Measurements from ENCODE around the gene MEIKIN.

The MEIKIN gene

GRCh38 chr5:131984956-131985665, 39.6 kb upstream of the MEIKIN start:
- Histone ChIP-seq H3K9me3 (ENCODE audit: insufficient read depth, low read depth, low read length) (no peaks in the 10 kb centered on the region), H3K36me3 (ENCODE audit: insufficient read depth, low read length) (no peaks in the 10 kb centered on the region), H3K9ac (ENCODE audit: low read depth, low read length) (no peak overlapping the region), H3K27me3 (ENCODE audit: insufficient read depth, low read length) (no peaks in the 10 kb centered on the region), H3K4me1 (ENCODE audit: insufficient read depth, low read length) (no peaks in the 10 kb centered on the region), H3K4me3 (ENCODE audit: low read length) (no peak overlapping the region), H3K27ac (ENCODE audit: low read depth, low read length) (no peak overlapping the region)
- WGBS, result 97% methylated on average over 7 of the region's 8 CpGs

- 97% methylated on average over 2 of the region's 2 CpGs for WGBS
- H3K27ac ChIP-seq (ENCODE audit: low read depth, low read length), result no peak overlapping the region
- no peaks in the 10 kb centered on the region for H3K36me3 ChIP-seq (ENCODE audit: insufficient read depth, low read length)
- H3K9me3 ChIP-seq (ENCODE audit: insufficient read depth, low read depth, low read length), result no peaks in the 10 kb centered on the region
- H3K9ac ChIP-seq (ENCODE audit: low read depth, low read length), result no peak overlapping the region
- no peak overlapping the region for H3K4me3 ChIP-seq (ENCODE audit: low read length)
- no peaks in the 10 kb centered on the region for H3K27me3 ChIP-seq (ENCODE audit: insufficient read depth, low read length)
- no peaks in the 10 kb centered on the region for H3K4me1 ChIP-seq (ENCODE audit: insufficient read depth, low read length)
These were observed 37.8 kb upstream of the MEIKIN start for GRCh38 chr5:131983244-131983771.

- Histone ChIP-seq H3K9ac (ENCODE audit: low read depth, low read length) (no peak overlapping the region), H3K27me3 (ENCODE audit: insufficient read depth, low read length) (no peaks in the 10 kb centered on the region), H3K36me3 (ENCODE audit: insufficient read depth, low read length) (no peaks in the 10 kb centered on the region), H3K4me1 (ENCODE audit: insufficient read depth, low read length) (no peaks in the 10 kb centered on the region), H3K27ac (ENCODE audit: low read depth, low read length) (no peak overlapping the region), H3K4me3 (ENCODE audit: low read length) (no peak overlapping the region), H3K9me3 (ENCODE audit: insufficient read depth, low read depth, low read length) (no peaks in the 10 kb centered on the region)
- 93% methylated on average over 3 of the region's 4 CpGs for WGBS
These were observed 36.1 kb upstream of the MEIKIN start for GRCh38 chr5:131981516-131981915.

- Histone ChIP-seq H3K9me3 (ENCODE audit: insufficient read depth, low read depth, low read length) (no peaks in the 10 kb centered on the region), H3K36me3 (ENCODE audit: insufficient read depth, low read length) (no peaks in the 10 kb centered on the region), H3K27me3 (ENCODE audit: insufficient read depth, low read length) (no peaks in the 10 kb centered on the region), H3K4me1 (ENCODE audit: insufficient read depth, low read length) (0 out of 2 replicates have a peak, but pooled peaks cover 2% of the 10 kb centered on the region), H3K27ac (ENCODE audit: low read depth, low read length) (no peak overlapping the region), H3K9ac (ENCODE audit: low read depth, low read length) (no peak overlapping the region), H3K4me3 (ENCODE audit: low read length) (no peak overlapping the region)
- 90% methylated on average over 4 of the region's 4 CpGs for WGBS
These were observed 35.2 kb upstream of the MEIKIN start for GRCh38 chr5:131980696-131981095.

GRCh38 chr5:131979816-131980215, 34.4 kb upstream of the MEIKIN start:
- Histone ChIP-seq H3K4me3 (ENCODE audit: low read length) (no peak overlapping the region), H3K9me3 (ENCODE audit: insufficient read depth, low read depth, low read length) (no peaks in the 10 kb centered on the region), H3K4me1 (ENCODE audit: insufficient read depth, low read length) (0 out of 2 replicates have a peak, but pooled peaks cover 10% of the 10 kb centered on the region), H3K27ac (ENCODE audit: low read depth, low read length) (no peak overlapping the region), H3K9ac (ENCODE audit: low read depth, low read length) (no peak overlapping the region), H3K36me3 (ENCODE audit: insufficient read depth, low read length) (no peaks in the 10 kb centered on the region), H3K27me3 (ENCODE audit: insufficient read depth, low read length) (no peaks in the 10 kb centered on the region)
- WGBS, result 84% methylated on average over 4 of the region's 4 CpGs

- Histone ChIP-seq H3K36me3 (ENCODE audit: insufficient read depth, low read length) (no peaks in the 10 kb centered on the region), H3K4me3 (ENCODE audit: low read length) (no peak overlapping the region), H3K27me3 (ENCODE audit: insufficient read depth, low read length) (no peaks in the 10 kb centered on the region), H3K9me3 (ENCODE audit: insufficient read depth, low read depth, low read length) (no peaks in the 10 kb centered on the region), H3K9ac (ENCODE audit: low read depth, low read length) (no peak overlapping the region), H3K4me1 (ENCODE audit: insufficient read depth, low read length) (0 out of 2 replicates have a peak, but pooled peaks cover 10% of the 10 kb centered on the region), H3K27ac (ENCODE audit: low read depth, low read length) (no peak overlapping the region)
- WGBS, result 91% methylated on average over 2 of the region's 2 CpGs
These were observed 31.7 kb upstream of the MEIKIN start for GRCh38 chr5:131977212-131977604.

GRCh38 chr5:131976414-131977211, 31.1 kb upstream of the MEIKIN start:
- H3K27me3 ChIP-seq (ENCODE audit: insufficient read depth, low read length), result no peaks in the 10 kb centered on the region
- 97% methylated on average over 6 of the region's 6 CpGs for WGBS
- H3K9me3 ChIP-seq (ENCODE audit: insufficient read depth, low read depth, low read length), result no peaks in the 10 kb centered on the region
- H3K9ac ChIP-seq (ENCODE audit: low read depth, low read length), result no peak overlapping the region
- H3K4me3 ChIP-seq (ENCODE audit: low read length), result no peak overlapping the region
- H3K36me3 ChIP-seq (ENCODE audit: insufficient read depth, low read length), result no peaks in the 10 kb centered on the region
- H3K27ac ChIP-seq (ENCODE audit: low read depth, low read length), result no peak overlapping the region
- 0 out of 2 replicates have a peak, but pooled peaks cover 10% of the 10 kb centered on the region for H3K4me1 ChIP-seq (ENCODE audit: insufficient read depth, low read length)

GRCh38 chr5:131974956-131975726, 29.7 kb upstream of the MEIKIN start:
- Histone ChIP-seq H3K4me1 (ENCODE audit: insufficient read depth, low read length) (0 out of 2 replicates have a peak, but pooled peaks cover 10% of the 10 kb centered on the region), H3K27me3 (ENCODE audit: insufficient read depth, low read length) (no peaks in the 10 kb centered on the region), H3K9me3 (ENCODE audit: insufficient read depth, low read depth, low read length) (no peaks in the 10 kb centered on the region), H3K36me3 (ENCODE audit: insufficient read depth, low read length) (no peaks in the 10 kb centered on the region), H3K9ac (ENCODE audit: low read depth, low read length) (no peak overlapping the region), H3K27ac (ENCODE audit: low read depth, low read length) (no peak overlapping the region), H3K4me3 (ENCODE audit: low read length) (no peak overlapping the region)
- WGBS, result 56% methylated on average over 12 of the region's 12 CpGs

GRCh38 chr5:131974622-131974955, 29.1 kb upstream of the MEIKIN start:
- WGBS, result 90% methylated on average over 5 of the region's 5 CpGs
- no peaks in the 10 kb centered on the region for H3K36me3 ChIP-seq (ENCODE audit: insufficient read depth, low read length)
- no peak overlapping the region for H3K27ac ChIP-seq (ENCODE audit: low read depth, low read length)
- no peak overlapping the region for H3K4me3 ChIP-seq (ENCODE audit: low read length)
- no peaks in the 10 kb centered on the region for H3K27me3 ChIP-seq (ENCODE audit: insufficient read depth, low read length)
- 0 out of 2 replicates have a peak, but pooled peaks cover 10% of the 10 kb centered on the region for H3K4me1 ChIP-seq (ENCODE audit: insufficient read depth, low read length)
- H3K9ac ChIP-seq (ENCODE audit: low read depth, low read length), result no peak overlapping the region
- H3K9me3 ChIP-seq (ENCODE audit: insufficient read depth, low read depth, low read length), result no peaks in the 10 kb centered on the region

GRCh38 chr5:131974016-131974415, 28.6 kb upstream of the MEIKIN start:
- Histone ChIP-seq H3K4me3 (ENCODE audit: low read length) (no peak overlapping the region), H3K36me3 (ENCODE audit: insufficient read depth, low read length) (no peaks in the 10 kb centered on the region), H3K27me3 (ENCODE audit: insufficient read depth, low read length) (no peaks in the 10 kb centered on the region), H3K4me1 (ENCODE audit: insufficient read depth, low read length) (0 out of 2 replicates have a peak, but pooled peaks cover 10% of the 10 kb centered on the region), H3K9ac (ENCODE audit: low read depth, low read length) (no peak overlapping the region), H3K9me3 (ENCODE audit: insufficient read depth, low read depth, low read length) (no peaks in the 10 kb centered on the region), H3K27ac (ENCODE audit: low read depth, low read length) (no peak overlapping the region)
- 100% methylated on average over 1 of the region's 1 CpG for WGBS
